GM12872 (cell line): Measurements from ENCODE around the gene PYCARD.

Source experiments
- CTCF ChIP-seq: IDR thresholded peaks from 3 replicates; pipeline ENCODE4 v1.5.1; 2011; ENCODE audit warnings: low read depth, mild to moderate bottlenecking, low read length, moderate library complexity; ENCODE audit not compliant: insufficient read depth

Gene PYCARD

GRCh38 chr16:31198207-31198882 lies 4.2 kb downstream of the PYCARD start:
- TF ChIP-seq CTCF = no peak

GRCh38 chr16:31196324-31197088 lies 6.1 kb downstream of the PYCARD start:
- no peak for TF ChIP-seq CTCF

- no peak for TF ChIP-seq CTCF
Observed at GRCh38 chr16:31194898-31195297, 7.7 kb downstream of the PYCARD start.

GRCh38 chr16:31193874-31194273 lies 8.7 kb downstream of the PYCARD start:
- no peak for TF ChIP-seq CTCF

- no peak for TF ChIP-seq CTCF
Observed at GRCh38 chr16:31192856-31193642, 9.5 kb downstream of the PYCARD start.

GRCh38 chr16:31191697-31192428 lies 10.7 kb downstream of the PYCARD start:
- TF ChIP-seq CTCF = no peak
